ENCODE results near the gene FZD7. TPM values are rescaled to one million over a fixed set of nuclear protein-coding genes. Genes with fewer than 3 reads are reported as not detected.

FZD7 gene
- total and polyA plus RNA-seq, 2 donors, result 2.0 to 3.9 TPM

DNA sequence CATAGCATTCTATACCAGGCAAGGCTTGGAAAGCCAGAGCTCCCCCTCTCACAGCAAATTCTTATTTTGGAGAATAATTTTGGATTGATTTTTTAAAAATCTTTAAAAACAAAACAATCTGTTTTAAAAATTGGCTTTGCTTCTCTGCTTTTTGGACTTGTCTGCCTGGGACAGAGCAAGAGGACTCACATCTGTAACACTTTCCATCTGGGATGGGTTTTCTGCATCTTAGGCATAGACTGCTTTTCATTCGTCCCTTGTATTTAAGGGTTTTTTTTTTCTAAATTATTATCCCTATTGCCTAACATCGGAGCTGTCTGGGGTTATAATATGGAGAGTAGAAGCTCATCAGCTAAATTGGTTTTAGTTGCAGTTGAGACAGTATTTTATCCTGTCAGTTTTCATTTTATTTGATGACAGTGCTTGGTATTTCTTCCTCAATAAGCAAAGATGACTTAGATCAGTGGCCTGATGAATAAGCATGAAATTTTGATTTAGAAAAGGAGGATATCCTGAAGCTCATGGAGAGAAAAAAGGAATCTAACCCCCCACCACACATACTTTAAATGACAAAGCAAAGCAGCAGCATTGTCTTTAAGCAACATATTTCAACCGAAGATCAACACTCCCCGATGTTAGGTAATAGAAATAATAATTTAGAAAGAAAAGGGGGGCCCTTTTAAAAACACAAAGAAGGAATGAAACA lies 2.3 kb upstream of the FZD7 start:
- Histone ChIP-seq H3K36me3 (ENCODE audit: control insufficient read depth in 2 of 2, insufficient read depth in 2 of 2, low read length in 1 of 2) (no peaks in the 10 kb centered on the region), H3K9me3 (ENCODE audit: control insufficient read depth in 2 of 2, insufficient read depth in 1 of 2, low read length in 1 of 2) (peaks cover 3 to 10% of the 10 kb centered on the region in 2 donors), H3K4me1 (ENCODE audit: control insufficient read depth in 2 of 2, insufficient read depth in 2 of 2, low read length in 2 of 2) (peaks cover 7 to 30% of the 10 kb centered on the region in 2 donors), H3K27ac (ENCODE audit: low read depth in 1 of 2, low read length in 1 of 2) (no peak overlapping the region), H3K4me3 (ENCODE audit: low read length in 2 of 2) (no peak overlapping the region), H3K27me3 (ENCODE audit: control insufficient read depth in 2 of 2, insufficient read depth in 1 of 2, low read length in 1 of 2) (peaks cover 46 to 84% of the 10 kb centered on the region in 2 donors)
- WGBS, result 71% methylated on average over 4 of the region's 4 CpGs
- no peak for DNase-seq (ENCODE audit: low read depth in 6 of 9, low spot score in 9 of 9)

DNA sequence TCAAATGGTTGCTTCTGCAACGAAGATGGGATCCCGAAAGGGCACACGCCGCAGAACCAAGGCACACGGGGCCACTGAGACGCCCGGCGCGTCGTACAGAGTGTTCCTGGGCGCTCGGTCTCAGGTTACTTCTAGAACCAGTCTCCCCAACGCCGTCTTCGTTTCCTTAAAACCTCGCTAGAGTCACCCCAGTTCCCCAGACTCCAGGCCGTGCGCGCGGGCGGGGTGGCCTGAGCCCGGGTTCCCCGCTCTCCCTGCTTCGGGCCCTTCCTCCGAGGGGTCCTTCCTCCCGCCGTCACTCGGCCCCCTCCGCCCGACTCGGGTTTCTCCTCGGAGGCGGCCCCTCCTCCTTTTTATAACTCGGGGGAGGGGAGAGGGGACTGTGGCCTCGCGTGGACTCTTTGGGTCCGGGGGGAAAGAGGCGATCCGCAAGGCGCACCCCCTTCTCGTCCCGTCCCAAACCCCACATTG lies 774 bp upstream of the FZD7 start:
- under 1% methylated on average over 42 of the region's 42 CpGs for WGBS
- Histone ChIP-seq H3K4me1 (ENCODE audit: control insufficient read depth in 2 of 2, insufficient read depth in 2 of 2, low read length in 2 of 2) (peaks cover 7 to 30% of the 10 kb centered on the region in 2 donors), H3K27me3 (ENCODE audit: control insufficient read depth in 2 of 2, insufficient read depth in 1 of 2, low read length in 1 of 2) (peaks cover 54 to 90% of the 10 kb centered on the region in 2 donors), H3K27ac (ENCODE audit: low read depth in 1 of 2, low read length in 1 of 2) (peak overlapping the region; percentile 53 to 81), H3K9me3 (ENCODE audit: control insufficient read depth in 2 of 2, insufficient read depth in 1 of 2, low read length in 1 of 2) (peaks cover 3 to 10% of the 10 kb centered on the region in 2 donors), H3K36me3 (ENCODE audit: control insufficient read depth in 2 of 2, insufficient read depth in 2 of 2, low read length in 1 of 2) (no peaks in the 10 kb centered on the region), H3K4me3 (ENCODE audit: low read length in 2 of 2) (peak overlapping the region; percentile 61 to 83)
- peak in 2 of 9 donors; percentile 35 to 36 for DNase-seq (ENCODE audit: low read depth in 6 of 9, low spot score in 9 of 9)

DNA sequence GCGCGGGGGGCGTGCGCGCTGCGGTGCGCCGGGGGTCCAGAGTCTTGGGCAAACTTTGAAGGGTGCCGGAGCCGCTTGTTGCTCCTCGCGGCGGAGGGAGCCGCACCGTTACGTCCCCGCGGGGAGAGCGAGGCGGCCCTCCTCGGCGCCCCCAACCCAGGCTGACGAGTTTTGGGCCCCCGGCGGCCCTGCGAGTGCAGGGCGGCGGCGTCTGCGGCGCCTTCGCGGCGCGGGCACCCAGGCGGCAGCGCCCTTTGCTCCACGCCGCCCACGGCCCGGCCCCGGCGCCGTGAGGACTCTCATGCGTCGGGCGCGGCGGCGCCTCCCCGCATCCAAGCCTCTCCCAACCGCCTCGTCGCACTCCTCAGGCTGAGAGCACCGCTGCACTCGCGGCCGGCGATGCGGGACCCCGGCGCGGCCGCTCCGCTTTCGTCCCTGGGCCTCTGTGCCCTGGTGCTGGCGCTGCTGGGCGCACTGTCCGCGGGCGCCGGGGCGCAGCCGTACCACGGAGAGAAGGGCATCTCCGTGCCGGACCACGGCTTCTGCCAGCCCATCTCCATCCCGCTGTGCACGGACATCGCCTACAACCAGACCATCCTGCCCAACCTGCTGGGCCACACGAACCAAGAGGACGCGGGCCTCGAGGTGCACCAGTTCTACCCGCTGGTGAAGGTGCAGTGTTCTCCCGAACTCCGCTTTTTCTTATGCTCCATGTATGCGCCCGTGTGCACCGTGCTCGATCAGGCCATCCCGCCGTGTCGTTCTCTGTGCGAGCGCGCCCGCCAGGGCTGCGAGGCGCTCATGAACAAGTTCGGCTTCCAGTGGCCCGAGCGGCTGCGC lies 814 bp downstream of the FZD7 start:
- H3K27me3 ChIP-seq (ENCODE audit: control insufficient read depth in 2 of 2, insufficient read depth in 1 of 2, low read length in 1 of 2), result peaks cover 63 to 96% of the 10 kb centered on the region in 2 donors
- peak overlapping the region; percentile 54 to 83 for H3K4me3 ChIP-seq (ENCODE audit: low read length in 2 of 2)
- H3K9me3 ChIP-seq (ENCODE audit: control insufficient read depth in 2 of 2, insufficient read depth in 1 of 2, low read length in 1 of 2), result peaks cover 3 to 10% of the 10 kb centered on the region in 2 donors
- H3K36me3 ChIP-seq (ENCODE audit: control insufficient read depth in 2 of 2, insufficient read depth in 2 of 2, low read length in 1 of 2), result no peaks in the 10 kb centered on the region
- under 1% methylated on average over 105 of the region's 105 CpGs for WGBS
- peaks cover 7 to 32% of the 10 kb centered on the region in 2 donors for H3K4me1 ChIP-seq (ENCODE audit: control insufficient read depth in 2 of 2, insufficient read depth in 2 of 2, low read length in 2 of 2)
- peak in 2 of 9 donors; percentile 37 to 51 for DNase-seq (ENCODE audit: low read depth in 6 of 9, low spot score in 9 of 9)
- H3K27ac ChIP-seq (ENCODE audit: low read depth in 1 of 2, low read length in 1 of 2), result peak overlapping the region in 1 of 2 donors; percentile 27

DNA sequence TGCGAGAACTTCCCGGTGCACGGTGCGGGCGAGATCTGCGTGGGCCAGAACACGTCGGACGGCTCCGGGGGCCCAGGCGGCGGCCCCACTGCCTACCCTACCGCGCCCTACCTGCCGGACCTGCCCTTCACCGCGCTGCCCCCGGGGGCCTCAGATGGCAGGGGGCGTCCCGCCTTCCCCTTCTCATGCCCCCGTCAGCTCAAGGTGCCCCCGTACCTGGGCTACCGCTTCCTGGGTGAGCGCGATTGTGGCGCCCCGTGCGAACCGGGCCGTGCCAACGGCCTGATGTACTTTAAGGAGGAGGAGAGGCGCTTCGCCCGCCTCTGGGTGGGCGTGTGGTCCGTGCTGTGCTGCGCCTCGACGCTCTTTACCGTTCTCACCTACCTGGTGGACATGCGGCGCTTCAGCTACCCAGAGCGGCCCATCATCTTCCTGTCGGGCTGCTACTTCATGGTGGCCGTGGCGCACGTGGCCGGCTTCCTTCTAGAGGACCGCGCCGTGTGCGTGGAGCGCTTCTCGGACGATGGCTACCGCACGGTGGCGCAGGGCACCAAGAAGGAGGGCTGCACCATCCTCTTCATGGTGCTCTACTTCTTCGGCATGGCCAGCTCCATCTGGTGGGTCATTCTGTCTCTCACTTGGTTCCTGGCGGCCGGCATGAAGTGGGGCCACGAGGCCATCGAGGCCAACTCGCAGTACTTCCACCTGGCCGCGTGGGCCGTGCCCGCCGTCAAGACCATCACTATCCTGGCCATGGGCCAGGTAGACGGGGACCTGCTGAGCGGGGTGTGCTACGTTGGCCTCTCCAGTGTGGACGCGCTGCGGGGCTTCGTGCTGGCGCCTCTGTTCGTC lies 1.7 kb downstream of the FZD7 start:
- Histone ChIP-seq H3K4me3 (ENCODE audit: low read length in 2 of 2) (peak overlapping the region; percentile 12 to 83), H3K27ac (ENCODE audit: low read depth in 1 of 2, low read length in 1 of 2) (no peak overlapping the region), H3K27me3 (ENCODE audit: control insufficient read depth in 2 of 2, insufficient read depth in 1 of 2, low read length in 1 of 2) (peaks cover 60 to 96% of the 10 kb centered on the region in 2 donors), H3K4me1 (ENCODE audit: control insufficient read depth in 2 of 2, insufficient read depth in 2 of 2, low read length in 2 of 2) (peaks cover 7 to 32% of the 10 kb centered on the region in 2 donors), H3K36me3 (ENCODE audit: control insufficient read depth in 2 of 2, insufficient read depth in 2 of 2, low read length in 1 of 2) (no peaks in the 10 kb centered on the region), H3K9me3 (ENCODE audit: control insufficient read depth in 2 of 2, insufficient read depth in 1 of 2, low read length in 1 of 2) (peaks cover 3 to 10% of the 10 kb centered on the region in 2 donors)
- WGBS, result 29% methylated on average over 78 of the region's 78 CpGs
- peak in 2 of 9 donors; percentile 13 to 33 for DNase-seq (ENCODE audit: low read depth in 6 of 9, low spot score in 9 of 9)

DNA sequence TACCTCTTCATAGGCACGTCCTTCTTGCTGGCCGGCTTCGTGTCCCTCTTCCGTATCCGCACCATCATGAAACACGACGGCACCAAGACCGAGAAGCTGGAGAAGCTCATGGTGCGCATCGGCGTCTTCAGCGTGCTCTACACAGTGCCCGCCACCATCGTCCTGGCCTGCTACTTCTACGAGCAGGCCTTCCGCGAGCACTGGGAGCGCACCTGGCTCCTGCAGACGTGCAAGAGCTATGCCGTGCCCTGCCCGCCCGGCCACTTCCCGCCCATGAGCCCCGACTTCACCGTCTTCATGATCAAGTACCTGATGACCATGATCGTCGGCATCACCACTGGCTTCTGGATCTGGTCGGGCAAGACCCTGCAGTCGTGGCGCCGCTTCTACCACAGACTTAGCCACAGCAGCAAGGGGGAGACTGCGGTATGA lies 2.3 kb downstream of the FZD7 start:
- H3K27me3 ChIP-seq (ENCODE audit: control insufficient read depth in 2 of 2, insufficient read depth in 1 of 2, low read length in 1 of 2), result peaks cover 53 to 96% of the 10 kb centered on the region in 2 donors
- H3K4me1 ChIP-seq (ENCODE audit: control insufficient read depth in 2 of 2, insufficient read depth in 2 of 2, low read length in 2 of 2), result peaks cover 7 to 32% of the 10 kb centered on the region in 2 donors
- DNase-seq (ENCODE audit: low read depth in 6 of 9, low spot score in 9 of 9), result no peak
- no peaks in the 10 kb centered on the region for H3K36me3 ChIP-seq (ENCODE audit: control insufficient read depth in 2 of 2, insufficient read depth in 2 of 2, low read length in 1 of 2)
- 92% methylated on average over 32 of the region's 32 CpGs for WGBS
- H3K27ac ChIP-seq (ENCODE audit: low read depth in 1 of 2, low read length in 1 of 2), result no peak overlapping the region
- H3K9me3 ChIP-seq (ENCODE audit: control insufficient read depth in 2 of 2, insufficient read depth in 1 of 2, low read length in 1 of 2), result peaks cover 3 to 10% of the 10 kb centered on the region in 2 donors
- no peak overlapping the region for H3K4me3 ChIP-seq (ENCODE audit: low read length in 2 of 2)

DNA sequence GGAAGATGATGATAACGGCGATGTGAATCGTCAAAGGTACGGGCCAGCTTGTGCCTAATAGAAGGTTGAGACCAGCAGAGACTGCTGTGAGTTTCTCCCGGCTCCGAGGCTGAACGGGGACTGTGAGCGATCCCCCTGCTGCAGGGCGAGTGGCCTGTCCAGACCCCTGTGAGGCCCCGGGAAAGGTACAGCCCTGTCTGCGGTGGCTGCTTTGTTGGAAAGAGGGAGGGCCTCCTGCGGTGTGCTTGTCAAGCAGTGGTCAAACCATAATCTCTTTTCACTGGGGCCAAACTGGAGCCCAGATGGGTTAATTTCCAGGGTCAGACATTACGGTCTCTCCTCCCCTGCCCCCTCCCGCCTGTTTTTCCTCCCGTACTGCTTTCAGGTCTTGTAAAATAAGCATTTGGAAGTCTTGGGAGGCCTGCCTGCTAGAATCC lies 3.0 kb downstream of the FZD7 start:
- Histone ChIP-seq H3K4me3 (ENCODE audit: low read length in 2 of 2) (no peak overlapping the region), H3K27ac (ENCODE audit: low read depth in 1 of 2, low read length in 1 of 2) (no peak overlapping the region), H3K36me3 (ENCODE audit: control insufficient read depth in 2 of 2, insufficient read depth in 2 of 2, low read length in 1 of 2) (no peaks in the 10 kb centered on the region), H3K4me1 (ENCODE audit: control insufficient read depth in 2 of 2, insufficient read depth in 2 of 2, low read length in 2 of 2) (peaks cover 7 to 32% of the 10 kb centered on the region in 2 donors), H3K9me3 (ENCODE audit: control insufficient read depth in 2 of 2, insufficient read depth in 1 of 2, low read length in 1 of 2) (peaks cover 3 to 10% of the 10 kb centered on the region in 2 donors), H3K27me3 (ENCODE audit: control insufficient read depth in 2 of 2, insufficient read depth in 1 of 2, low read length in 1 of 2) (peaks cover 47 to 96% of the 10 kb centered on the region in 2 donors)
- DNase-seq (ENCODE audit: low read depth in 6 of 9, low spot score in 9 of 9), result no peak
- 87% methylated on average over 15 of the region's 15 CpGs for WGBS

DNA sequence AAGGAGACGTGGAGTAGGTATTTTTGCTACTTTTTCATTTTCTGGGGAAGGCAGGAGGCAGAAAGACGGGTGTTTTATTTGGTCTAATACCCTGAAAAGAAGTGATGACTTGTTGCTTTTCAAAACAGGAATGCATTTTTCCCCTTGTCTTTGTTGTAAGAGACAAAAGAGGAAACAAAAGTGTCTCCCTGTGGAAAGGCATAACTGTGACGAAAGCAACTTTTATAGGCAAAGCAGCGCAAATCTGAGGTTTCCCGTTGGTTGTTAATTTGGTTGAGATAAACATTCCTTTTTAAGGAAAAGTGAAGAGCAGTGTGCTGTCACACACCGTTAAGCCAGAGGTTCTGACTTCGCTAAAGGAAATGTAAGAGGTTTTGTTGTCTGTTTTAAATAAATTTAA lies 3.4 kb downstream of the FZD7 start:
- peaks cover 7 to 32% of the 10 kb centered on the region in 2 donors for H3K4me1 ChIP-seq (ENCODE audit: control insufficient read depth in 2 of 2, insufficient read depth in 2 of 2, low read length in 2 of 2)

DNA sequence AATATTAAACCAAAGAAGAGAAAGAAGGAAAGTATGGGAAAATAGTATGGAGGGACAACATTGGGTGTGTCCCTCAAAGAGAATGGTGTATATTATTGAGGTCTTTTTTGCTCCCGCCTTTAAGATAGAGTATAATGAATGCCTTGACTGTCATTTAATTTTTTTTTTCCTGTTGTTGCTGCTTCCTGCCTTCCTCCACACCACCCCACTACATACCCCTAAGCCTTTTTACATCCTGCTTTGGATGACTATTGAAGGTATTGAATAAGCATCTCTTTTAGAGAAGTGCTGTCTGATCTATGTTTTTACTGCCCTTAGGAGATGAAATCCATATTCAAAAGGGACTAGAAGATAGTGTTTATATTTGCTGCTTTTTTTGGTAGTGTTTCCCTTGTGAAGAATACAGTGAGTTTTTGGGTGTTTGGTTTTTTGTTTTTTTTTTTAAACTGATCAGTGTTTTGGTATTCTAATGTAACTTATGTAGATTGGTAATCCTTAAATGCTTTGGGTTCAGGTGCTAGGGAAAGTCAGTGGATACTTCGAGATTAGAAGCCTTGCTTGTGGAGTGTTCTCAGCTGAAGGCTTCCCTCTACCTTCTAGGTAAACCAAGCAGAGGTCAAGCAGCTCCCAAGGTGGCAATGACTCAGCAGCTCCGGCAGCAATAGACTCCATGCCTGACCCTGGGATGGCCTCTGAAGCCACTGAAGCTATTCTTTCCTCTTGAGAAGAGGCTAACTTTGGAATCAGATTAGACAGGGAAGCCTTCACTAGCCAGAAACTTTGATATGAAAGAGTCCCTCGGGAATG lies 5.0 kb downstream of the FZD7 start:
- H3K36me3 ChIP-seq (ENCODE audit: control insufficient read depth in 2 of 2, insufficient read depth in 2 of 2, low read length in 1 of 2), result no peaks in the 10 kb centered on the region
- H3K4me3 ChIP-seq (ENCODE audit: low read length in 2 of 2), result no peak overlapping the region
- H3K27me3 ChIP-seq (ENCODE audit: control insufficient read depth in 2 of 2, insufficient read depth in 1 of 2, low read length in 1 of 2), result peaks cover 42 to 83% of the 10 kb centered on the region in 2 donors
- H3K9me3 ChIP-seq (ENCODE audit: control insufficient read depth in 2 of 2, insufficient read depth in 1 of 2, low read length in 1 of 2), result peaks cover 3 to 10% of the 10 kb centered on the region in 2 donors
- WGBS, result 87% methylated on average over 4 of the region's 4 CpGs
- no peak for DNase-seq (ENCODE audit: low read depth in 6 of 9, low spot score in 9 of 9)
- peaks cover 2 to 19% of the 10 kb centered on the region in 2 donors for H3K4me1 ChIP-seq (ENCODE audit: control insufficient read depth in 2 of 2, insufficient read depth in 2 of 2, low read length in 2 of 2)
- no peak overlapping the region for H3K27ac ChIP-seq (ENCODE audit: low read depth in 1 of 2, low read length in 1 of 2)

More for the DNA sequence above, 3.4 kb downstream of the FZD7 start:
- no peak overlapping the region for H3K27ac ChIP-seq (ENCODE audit: low read depth in 1 of 2, low read length in 1 of 2)
- 88% methylated on average over 7 of the region's 7 CpGs for WGBS
- peaks cover 44 to 91% of the 10 kb centered on the region in 2 donors for H3K27me3 ChIP-seq (ENCODE audit: control insufficient read depth in 2 of 2, insufficient read depth in 1 of 2, low read length in 1 of 2)
- H3K4me3 ChIP-seq (ENCODE audit: low read length in 2 of 2), result no peak overlapping the region
- H3K9me3 ChIP-seq (ENCODE audit: control insufficient read depth in 2 of 2, insufficient read depth in 1 of 2, low read length in 1 of 2), result peaks cover 3 to 10% of the 10 kb centered on the region in 2 donors
- no peaks in the 10 kb centered on the region for H3K36me3 ChIP-seq (ENCODE audit: control insufficient read depth in 2 of 2, insufficient read depth in 2 of 2, low read length in 1 of 2)
- no peak for DNase-seq (ENCODE audit: low read depth in 6 of 9, low spot score in 9 of 9)
